ENCODE results near the gene XRCC6. TPM values are rescaled to one million over a fixed set of nuclear protein-coding genes. Genes with fewer than 3 reads are reported as not detected.
"Not testable (repeated sequence)": the region's sequence is repeated elsewhere in the genome, so short reads cannot be mapped to it uniquely, and the experiment has no call there.

Gene XRCC6
- polyA plus RNA-seq, 4 donors = 138 to 248 (median 166) TPM

- no peaks in the 10 kb centered on the region for H3K9me3 ChIP-seq (ENCODE audit: control insufficient read depth in 2 of 2, insufficient read depth in 1 of 2, low read depth in 1 of 2, low read length in 1 of 2)
- peaks cover 0 to 17% (median 6%) of the 10 kb centered on the region in 3 donors for H3K4me1 ChIP-seq (ENCODE audit: control insufficient read depth in 3 of 3, insufficient read depth in 2 of 3, low read depth in 1 of 3, low read length in 2 of 3)
- DNase-seq (peak; percentile 100), FAIRE-seq (no peak)
- peak within 1 kb of the TSS; percentile 70 to 96 (median 89) for H3K27ac ChIP-seq (ENCODE audit: low read depth in 1 of 3, low read length in 2 of 3)
- H3K27me3 ChIP-seq (ENCODE audit: control insufficient read depth in 3 of 3, insufficient read depth in 3 of 3, low read length in 3 of 3) = no peaks in the 10 kb centered on the region
- 0 to 1% (median 0%) methylated on average over 54 to 61 of the region's 61 CpGs for WGBS, 3 donors
- peak within 1 kb of the TSS; percentile 42 to 100 (median 93) for H3K4me3 ChIP-seq (ENCODE audit: low read depth in 1 of 3, low read length in 3 of 3)
- peaks cover 0 to 21% (median 2%) of the 10 kb centered on the region in 3 donors for H3K36me3 ChIP-seq (ENCODE audit: control insufficient read depth in 3 of 3, insufficient read depth in 2 of 3, low read depth in 1 of 3, low read length in 3 of 3)
Measured at GRCh38 chr22:41589391-41590241, 31.5 kb upstream of the XRCC6 start, which contains the start of gene PMM1. PMM1 (minus strand) TSS chr22:41589840; CDS start chr22:41589805, 35 bp downstream.

GRCh38 chr22:41593336-41593960 lies 27.6 kb upstream of the XRCC6 start:
- H3K4me1 ChIP-seq (ENCODE audit: control insufficient read depth in 3 of 3, insufficient read depth in 2 of 3, low read depth in 1 of 3, low read length in 2 of 3); H3K4me3 ChIP-seq (ENCODE audit: low read depth in 1 of 3, low read length in 3 of 3); H3K27ac ChIP-seq (ENCODE audit: low read depth in 1 of 3, low read length in 2 of 3); DNase-seq; H3K27me3 ChIP-seq (ENCODE audit: control insufficient read depth in 3 of 3, insufficient read depth in 3 of 3, low read length in 3 of 3); FAIRE-seq; H3K36me3 ChIP-seq (ENCODE audit: control insufficient read depth in 3 of 3, insufficient read depth in 2 of 3, low read depth in 1 of 3, low read length in 3 of 3); H3K9me3 ChIP-seq (ENCODE audit: control insufficient read depth in 2 of 2, insufficient read depth in 1 of 2, low read depth in 1 of 2, low read length in 1 of 2): not testable (repeated sequence)
- 96 to 98% (median 97%) methylated on average over 39 to 51 of the region's 51 CpGs for WGBS, 3 donors

GRCh38 chr22:41595703-41596102 lies 25.4 kb upstream of the XRCC6 start:
- peaks cover 0 to 2% (median 0%) of the 10 kb centered on the region in 3 donors for H3K4me1 ChIP-seq (ENCODE audit: control insufficient read depth in 3 of 3, insufficient read depth in 2 of 3, low read depth in 1 of 3, low read length in 2 of 3)
- H3K36me3 ChIP-seq (ENCODE audit: control insufficient read depth in 3 of 3, insufficient read depth in 2 of 3, low read depth in 1 of 3, low read length in 3 of 3) = peaks cover 0 to 24% (median 0%) of the 10 kb centered on the region in 3 donors
- H3K27me3 ChIP-seq (ENCODE audit: control insufficient read depth in 3 of 3, insufficient read depth in 3 of 3, low read length in 3 of 3) = no peaks in the 10 kb centered on the region
- H3K4me3 ChIP-seq (ENCODE audit: low read depth in 1 of 3, low read length in 3 of 3) = no peak overlapping the region
- WGBS, 3 donors = 87 to 92% (median 89%) methylated on average over 5 of the region's 5 CpGs
- no peaks in the 10 kb centered on the region for H3K9me3 ChIP-seq (ENCODE audit: control insufficient read depth in 2 of 2, insufficient read depth in 1 of 2, low read depth in 1 of 2, low read length in 1 of 2)
- DNase-seq (no peak), FAIRE-seq (no peak)
- no peak overlapping the region for H3K27ac ChIP-seq (ENCODE audit: low read depth in 1 of 3, low read length in 2 of 3)

- Histone ChIP-seq H3K4me3 (ENCODE audit: low read depth in 1 of 3, low read length in 3 of 3) (no peak overlapping the region), H3K9me3 (ENCODE audit: control insufficient read depth in 2 of 2, insufficient read depth in 1 of 2, low read depth in 1 of 2, low read length in 1 of 2) (no peaks in the 10 kb centered on the region), H3K36me3 (ENCODE audit: control insufficient read depth in 3 of 3, insufficient read depth in 2 of 3, low read depth in 1 of 3, low read length in 3 of 3) (peaks cover 0 to 34% (median 4%) of the 10 kb centered on the region in 3 donors), H3K27me3 (ENCODE audit: control insufficient read depth in 3 of 3, insufficient read depth in 3 of 3, low read length in 3 of 3) (no peaks in the 10 kb centered on the region), H3K4me1 (ENCODE audit: control insufficient read depth in 3 of 3, insufficient read depth in 2 of 3, low read depth in 1 of 3, low read length in 2 of 3) (peaks cover 0 to 2% (median 0%) of the 10 kb centered on the region in 3 donors), H3K27ac (ENCODE audit: low read depth in 1 of 3, low read length in 2 of 3) (no peak overlapping the region)
- peak; percentile 62 to 69 for DNase-seq
- 33 to 52% (median 34%) methylated on average over 13 of the region's 13 CpGs for WGBS, 3 donors
- FAIRE-seq = no peak
Measured at GRCh38 chr22:41596776-41597634, 24.1 kb upstream of the XRCC6 start.

GRCh38 chr22:41597635-41597953 lies 23.5 kb upstream of the XRCC6 start:
- DNase-seq (no peak), FAIRE-seq (no peak)
- WGBS, 3 donors = 62 to 81% (median 80%) methylated on average over 2 of the region's 2 CpGs
- Histone ChIP-seq H3K27ac (ENCODE audit: low read depth in 1 of 3, low read length in 2 of 3) (no peak overlapping the region), H3K4me3 (ENCODE audit: low read depth in 1 of 3, low read length in 3 of 3) (no peak overlapping the region), H3K9me3 (ENCODE audit: control insufficient read depth in 2 of 2, insufficient read depth in 1 of 2, low read depth in 1 of 2, low read length in 1 of 2) (no peaks in the 10 kb centered on the region), H3K27me3 (ENCODE audit: control insufficient read depth in 3 of 3, insufficient read depth in 3 of 3, low read length in 3 of 3) (no peaks in the 10 kb centered on the region), H3K36me3 (ENCODE audit: control insufficient read depth in 3 of 3, insufficient read depth in 2 of 3, low read depth in 1 of 3, low read length in 3 of 3) (peaks cover 0 to 40% (median 9%) of the 10 kb centered on the region in 3 donors), H3K4me1 (ENCODE audit: control insufficient read depth in 3 of 3, insufficient read depth in 2 of 3, low read depth in 1 of 3, low read length in 2 of 3) (peaks cover 0 to 2% (median 0%) of the 10 kb centered on the region in 3 donors)

GRCh38 chr22:41598081-41598480 lies 23.0 kb upstream of the XRCC6 start:
- Histone ChIP-seq H3K4me3 (ENCODE audit: low read depth in 1 of 3, low read length in 3 of 3) (no peak overlapping the region), H3K36me3 (ENCODE audit: control insufficient read depth in 3 of 3, insufficient read depth in 2 of 3, low read depth in 1 of 3, low read length in 3 of 3) (peaks cover 2 to 45% (median 13%) of the 10 kb centered on the region in 3 donors), H3K9me3 (ENCODE audit: control insufficient read depth in 2 of 2, insufficient read depth in 1 of 2, low read depth in 1 of 2, low read length in 1 of 2) (no peaks in the 10 kb centered on the region), H3K27me3 (ENCODE audit: control insufficient read depth in 3 of 3, insufficient read depth in 3 of 3, low read length in 3 of 3) (no peaks in the 10 kb centered on the region), H3K27ac (ENCODE audit: low read depth in 1 of 3, low read length in 2 of 3) (no peak overlapping the region), H3K4me1 (ENCODE audit: control insufficient read depth in 3 of 3, insufficient read depth in 2 of 3, low read depth in 1 of 3, low read length in 2 of 3) (peaks cover 0 to 2% (median 0%) of the 10 kb centered on the region in 3 donors)
- WGBS, 3 donors = 89 to 94% (median 90%) methylated on average over 5 of the region's 5 CpGs
- DNase-seq (no peak), FAIRE-seq (no peak)

- 87 to 91% (median 88%) methylated on average over 8 of the region's 8 CpGs for WGBS, 3 donors
- Histone ChIP-seq H3K4me3 (ENCODE audit: low read depth in 1 of 3, low read length in 3 of 3) (no peak overlapping the region), H3K9me3 (ENCODE audit: control insufficient read depth in 2 of 2, insufficient read depth in 1 of 2, low read depth in 1 of 2, low read length in 1 of 2) (no peaks in the 10 kb centered on the region), H3K36me3 (ENCODE audit: control insufficient read depth in 3 of 3, insufficient read depth in 2 of 3, low read depth in 1 of 3, low read length in 3 of 3) (peaks cover 3 to 50% (median 13%) of the 10 kb centered on the region in 3 donors), H3K4me1 (ENCODE audit: control insufficient read depth in 3 of 3, insufficient read depth in 2 of 3, low read depth in 1 of 3, low read length in 2 of 3) (peaks cover 0 to 2% (median 0%) of the 10 kb centered on the region in 3 donors), H3K27me3 (ENCODE audit: control insufficient read depth in 3 of 3, insufficient read depth in 3 of 3, low read length in 3 of 3) (no peaks in the 10 kb centered on the region), H3K27ac (ENCODE audit: low read depth in 1 of 3, low read length in 2 of 3) (no peak overlapping the region)
- DNase-seq = no peak
- no peak for FAIRE-seq
Measured at GRCh38 chr22:41598891-41599635, 22.0 kb upstream of the XRCC6 start.

Measured in small intestine (tissue), 7 donors.